ENCODE data around the gene MEF2B.
A peak's percentile ranks its signal among the peaks of the same experiment; 100 is the strongest.

The MEF2B gene

DNA sequence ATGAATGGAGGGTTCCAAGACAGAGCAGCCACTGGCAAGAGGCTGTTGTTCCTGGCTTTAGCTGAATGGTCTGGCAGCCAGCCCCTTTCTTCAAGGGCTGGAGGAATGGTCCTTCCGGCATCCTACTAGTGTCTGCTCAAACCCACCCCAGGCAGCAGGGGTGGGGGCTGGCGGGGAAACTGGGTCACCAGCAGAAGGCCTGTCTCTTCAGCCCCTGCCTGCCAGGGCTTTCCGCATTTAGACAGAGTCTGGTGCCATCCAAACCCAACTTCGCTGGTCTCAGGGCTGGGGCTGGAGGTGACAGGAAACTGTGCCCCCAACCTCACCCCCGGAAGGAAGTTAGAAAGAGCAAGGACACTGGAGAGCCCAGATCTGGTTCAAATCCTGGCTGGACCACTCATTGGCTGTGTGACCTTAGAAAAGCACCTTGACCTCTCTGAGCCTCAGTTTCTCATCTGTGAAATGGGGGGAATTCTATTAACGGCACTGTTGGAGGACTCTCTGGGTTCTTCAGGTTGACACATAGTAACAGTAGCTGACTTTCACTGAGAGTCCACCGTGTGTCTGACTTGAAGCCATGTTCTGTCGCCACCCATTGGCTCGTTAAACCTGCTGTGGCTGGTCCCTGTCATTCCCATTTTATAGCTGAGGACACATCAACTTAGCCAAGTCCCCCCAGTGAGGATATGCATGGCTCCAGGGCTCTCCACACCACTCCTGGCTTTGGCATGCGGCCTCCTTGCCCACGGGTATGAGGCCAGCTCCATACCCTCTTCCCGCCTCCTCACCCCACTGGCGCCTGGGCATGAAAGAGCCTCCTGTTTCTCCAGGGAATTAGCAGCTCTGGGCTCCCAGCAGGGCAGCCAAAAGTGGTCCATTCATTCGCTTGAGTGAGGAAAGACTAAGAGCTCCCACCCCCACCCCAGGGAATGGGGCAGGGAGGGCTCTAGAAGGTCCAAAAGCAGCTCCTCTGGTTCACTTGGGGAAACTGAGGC, 35.6 kb upstream of the MEF2B start:
- DNase-seq (ENCODE audit: low read depth): no peak
- no peak overlapping the region for H3K4me3 ChIP-seq (ENCODE audit: low read length)
- no peak for TF ChIP-seq CTCF (conservative IDR thresholded peaks at IDR 0.05; ENCODE audit: low read depth, low read length)

GRCh38 chr19:19204181-19204580, 34.1 kb upstream of the MEF2B start:
- no peak overlapping the region for H3K4me3 ChIP-seq (ENCODE audit: low read length)
- no peak for DNase-seq (ENCODE audit: low read depth)
- no peak for TF ChIP-seq CTCF (conservative IDR thresholded peaks at IDR 0.05; ENCODE audit: low read depth, low read length)

- no peak for DNase-seq (ENCODE audit: low read depth)
- peak within 1 kb of the TSS; percentile 74 for H3K4me3 ChIP-seq (ENCODE audit: low read length)
- TF ChIP-seq CTCF (conservative IDR thresholded peaks at IDR 0.05; ENCODE audit: low read depth, low read length): no peak
These were observed 33.2 kb upstream of the MEF2B start, which contains the start of gene NR2C2AP for GRCh38 chr19:19203012-19203856. TSS of gene NR2C2AP (minus strand) at chr19:19203414. CDS start at chr19:19203060, 354 bp downstream.

GRCh38 chr19:19202707-19203011, 32.6 kb upstream of the MEF2B start:
- DNase-seq (ENCODE audit: low read depth): no peak
- TF ChIP-seq CTCF (conservative IDR thresholded peaks at IDR 0.05; ENCODE audit: low read depth, low read length): no peak
- H3K4me3 ChIP-seq (ENCODE audit: low read length): peak overlapping the region; percentile 74

DNA sequence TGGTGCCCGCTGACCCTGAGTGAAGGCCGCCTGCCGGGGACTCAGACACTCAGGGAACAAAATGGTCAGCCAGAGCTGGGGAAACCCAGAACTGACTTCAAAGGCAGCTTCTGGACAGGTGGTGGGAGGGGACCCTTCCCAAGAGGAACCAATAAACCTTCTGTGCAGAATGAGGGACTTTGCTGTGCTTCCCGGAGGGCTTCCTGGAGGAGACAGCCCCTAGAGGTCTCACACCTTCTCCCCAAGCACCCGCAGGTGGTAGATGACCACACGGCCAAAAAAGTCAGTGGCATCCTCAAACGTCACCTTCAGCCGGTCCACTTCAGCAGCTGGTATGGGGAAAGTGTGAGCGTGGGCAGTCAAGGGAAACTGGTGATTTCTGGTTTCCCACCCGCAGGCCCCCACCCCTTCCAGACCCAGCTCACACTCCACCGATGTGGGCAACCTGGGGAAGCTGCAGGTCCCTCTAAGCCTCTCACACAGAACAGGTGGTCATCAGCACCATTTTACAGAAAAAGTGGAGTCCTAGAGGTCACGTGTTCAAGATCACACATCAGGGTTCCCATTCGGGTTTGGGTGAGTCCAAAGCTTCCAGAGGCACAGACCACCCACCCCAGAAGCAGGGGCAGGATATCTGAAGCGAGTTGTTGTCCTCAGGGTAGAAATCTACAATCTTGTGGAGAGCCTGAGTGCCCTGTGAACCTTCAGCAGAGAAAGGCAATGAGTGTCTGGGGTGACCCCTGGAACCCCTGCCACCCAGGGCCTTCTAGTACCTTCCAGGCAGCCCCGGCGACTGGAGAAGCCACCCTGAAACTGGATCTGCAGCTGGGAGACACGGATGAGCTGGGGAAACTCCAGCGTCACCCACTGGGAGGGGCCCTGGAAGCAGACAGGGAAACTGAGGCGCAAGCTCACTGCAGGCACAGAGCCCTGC, 31.9 kb upstream of the MEF2B start:
- peak overlapping the region; percentile 74 for H3K4me3 ChIP-seq (ENCODE audit: low read length)
- no peak for DNase-seq (ENCODE audit: low read depth)
- TF ChIP-seq CTCF (conservative IDR thresholded peaks at IDR 0.05; ENCODE audit: low read depth, low read length): no peak

- no peak for DNase-seq (ENCODE audit: low read depth)
- H3K4me3 ChIP-seq (ENCODE audit: low read length): no peak overlapping the region
- no peak for TF ChIP-seq CTCF (conservative IDR thresholded peaks at IDR 0.05; ENCODE audit: low read depth, low read length)
These were observed 23.9 kb upstream of the MEF2B start for GRCh38 chr19:19193926-19194325.

Measured in retinal pigment epithelial cell (primary cell).